Measurements from ENCODE around the gene MNAT1. TPM values are rescaled to one million over a fixed set of nuclear protein-coding genes. Genes with fewer than 3 reads are reported as not detected.

The MNAT1 gene
- total RNA-seq, 1 donor from 2014 or later, result 28.5 TPM

DNA sequence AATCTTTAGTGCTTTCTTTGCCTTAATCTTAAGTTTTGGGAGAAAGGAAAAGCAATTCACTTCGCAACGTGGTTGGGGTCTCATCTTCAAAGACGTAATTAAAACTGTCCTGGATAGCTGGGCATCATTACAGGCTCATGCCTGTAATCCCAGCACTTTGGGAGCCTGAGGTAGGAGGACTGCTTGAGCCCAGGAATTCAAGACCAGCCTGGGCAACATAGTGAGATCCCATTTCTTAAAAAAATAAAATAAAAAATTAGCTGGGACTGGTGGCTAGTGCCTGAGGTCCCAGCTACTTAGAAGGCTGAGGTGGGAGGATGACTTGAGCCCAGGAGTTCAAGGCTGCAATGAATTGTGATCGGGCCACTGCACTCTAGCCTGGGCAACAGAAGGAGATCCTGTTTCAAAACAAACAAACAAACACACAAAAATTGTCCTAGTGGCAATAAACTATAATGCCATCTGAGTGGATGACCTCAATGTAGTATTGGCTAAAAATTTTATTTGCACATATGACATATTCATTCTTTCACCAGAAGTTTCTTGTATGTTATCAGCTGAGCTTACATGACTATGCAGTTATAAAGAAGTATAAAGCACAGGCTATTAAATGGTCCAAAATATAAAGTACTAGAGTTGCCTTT is 1.6 kb upstream of the MNAT1 start:
- H3K27me3 ChIP-seq (ENCODE audit: low read depth), result peaks cover 16% of the 10 kb centered on the region
- H3K36me3 ChIP-seq, result no peaks in the 10 kb centered on the region
- H3K4me3 ChIP-seq, result no peak overlapping the region
- H3K9me3 ChIP-seq (replicated peaks), result no peaks in the 10 kb centered on the region
- H3K4me1 ChIP-seq, result peaks cover 30% of the 10 kb centered on the region
- intact Hi-C loops (cut with micrococcal nuclease), result no loop called here
- no peak overlapping the region for H3K27ac ChIP-seq (replicated peaks)
- TF ChIP-seq CTCF (IDR thresholded peaks at IDR 0.05; ENCODE audit: borderline replicate concordance), result no peak
- DNase-seq, result no peak

GRCh38 chr14:60735416-60735815 is 855 bp downstream of the MNAT1 start:
- Histone ChIP-seq H3K27ac (replicated peaks) (no peak overlapping the region), H3K4me3 (peak overlapping the region; percentile 94), H3K27me3 (ENCODE audit: low read depth) (no peaks in the 10 kb centered on the region), H3K9me3 (replicated peaks) (no peaks in the 10 kb centered on the region), H3K36me3 (no peaks in the 10 kb centered on the region), H3K4me1 (peaks cover 40% of the 10 kb centered on the region)
- no peak for DNase-seq
- intact Hi-C loops (cut with micrococcal nuclease), result no loop called here
- TF ChIP-seq CTCF (IDR thresholded peaks at IDR 0.05; ENCODE audit: borderline replicate concordance), result no peak

GRCh38 chr14:60736494-60736893 is 1.9 kb downstream of the MNAT1 start:
- Histone ChIP-seq H3K27me3 (ENCODE audit: low read depth) (no peaks in the 10 kb centered on the region), H3K4me3 (peak overlapping the region; percentile 94), H3K27ac (replicated peaks) (no peak overlapping the region), H3K9me3 (replicated peaks) (no peaks in the 10 kb centered on the region), H3K4me1 (peaks cover 40% of the 10 kb centered on the region), H3K36me3 (no peaks in the 10 kb centered on the region)
- TF ChIP-seq CTCF (IDR thresholded peaks at IDR 0.05; ENCODE audit: borderline replicate concordance), result no peak
- intact Hi-C loops (cut with micrococcal nuclease), result no loop called here
- no peak for DNase-seq

- intact Hi-C loops (cut with micrococcal nuclease), result no loop called here
- no peak for DNase-seq
- Histone ChIP-seq H3K36me3 (no peaks in the 10 kb centered on the region), H3K4me1 (peaks cover 40% of the 10 kb centered on the region), H3K27me3 (ENCODE audit: low read depth) (no peaks in the 10 kb centered on the region), H3K9me3 (replicated peaks) (peaks cover 12% of the 10 kb centered on the region), H3K4me3 (no peak overlapping the region), H3K27ac (replicated peaks) (no peak overlapping the region)
- no peak for TF ChIP-seq CTCF (IDR thresholded peaks at IDR 0.05; ENCODE audit: borderline replicate concordance)
Observed at GRCh38 chr14:60738843-60739508, 4.4 kb downstream of the MNAT1 start.

DNA sequence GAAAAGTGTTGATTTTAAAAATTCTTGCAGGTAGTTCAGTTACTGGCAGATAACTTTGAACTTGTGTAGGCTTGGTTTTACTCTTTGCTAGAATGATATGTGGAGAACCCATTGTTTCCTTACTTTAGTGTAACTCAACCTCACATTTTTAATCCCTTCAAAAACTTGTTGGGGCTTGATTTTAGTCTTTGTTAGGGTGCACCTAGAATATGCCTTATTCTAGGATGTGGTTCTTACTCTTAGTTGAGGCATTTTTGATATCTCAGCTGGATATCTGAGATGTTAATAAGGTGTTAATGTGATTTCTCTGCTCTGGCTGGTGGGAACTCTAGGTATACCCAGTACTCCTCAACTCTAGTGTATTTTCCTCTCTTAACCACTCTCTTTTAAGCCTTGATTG is 10.0 kb downstream of the MNAT1 start:
- no peak overlapping the region for H3K27ac ChIP-seq (replicated peaks)
- no peaks in the 10 kb centered on the region for H3K27me3 ChIP-seq (ENCODE audit: low read depth)
- H3K4me3 ChIP-seq, result no peak overlapping the region
- TF ChIP-seq CTCF (IDR thresholded peaks at IDR 0.05; ENCODE audit: borderline replicate concordance), result no peak
- H3K9me3 ChIP-seq (replicated peaks), result peaks cover 15% of the 10 kb centered on the region
- no peak for DNase-seq
- no peaks in the 10 kb centered on the region for H3K4me1 ChIP-seq
- no peaks in the 10 kb centered on the region for H3K36me3 ChIP-seq
- intact Hi-C loops (cut with micrococcal nuclease), result no loop called here
